HepG2 (cell line): Measurements from ENCODE around the gene CTBP1. TPM values are rescaled to one million over a fixed set of nuclear protein-coding genes. Genes with fewer than 3 reads are reported as not detected.

Experiments used
- ATAC-seq: fragments of 200-7000 bp; cut with Tn5 transposase; 3 replicates; pipeline ENCODE4 v1.9.1; 2020; ENCODE audit warnings: mild to moderate bottlenecking, moderate library complexity
- BruUV-seq: library from RNA; stranded (reverse); fragments of 400-500 nt; replicated peaks from 2 replicates; lab custom pipeline; 2021; lab: Mats Ljungman, UMichigan
- CTCF ChIA-PET: fragments of 300-600 bp; formaldehyde crosslinking; extraction: SDS; loops from one replicate; lab custom pipeline; 2021; ENCODE audit warnings: low total read pairs, inconsistent platforms, low intra/inter-chr PET ratio; lab: Yijun Ruan, JAX
- POLR2A ChIA-PET: fragments of 350-600 bp; sonication (Branson Sonifier 250); formaldehyde crosslinking; loops from one replicate; lab custom pipeline; 2020; ENCODE audit warnings: antibody characterized with exemption, inconsistent platforms; lab: Yijun Ruan, JAX
- DNase-seq: peaks from one replicate; pipeline ENCODE4 v3.0.0-alpha.2; 2015; ENCODE audit warnings: low spot score
- FAIRE-seq: peaks from 3 replicates; lab custom pipeline; 2011; peaks lifted over from hg19 to GRCh38; lab: Jason Lieb, UNC
- H2AFZ ChIP-seq: one replicate; pipeline ENCODE4 v1.6.1; 2011; ENCODE audit warnings: low read length, inconsistent platforms
- H3K27ac ChIP-seq: fragments of 300-600 bp; 3 replicates; pipeline ENCODE4 v1.8.0; 2011; ENCODE audit warnings: mixed run types, mild to moderate bottlenecking, mixed read lengths, low read length, inconsistent platforms; ENCODE audit not compliant: insufficient read depth; ENCODE audit errors: extremely low read length
- H3K27me3 ChIP-seq, 2 experiments: fragments of 200-600 bp in 1 of 2; 2 replicates in 1 of 2; 3 replicates in 1 of 2; pipeline versions ENCODE4 v1.6.0 to v1.8.0; 2011; ENCODE audit warnings: low read length in 2 of 2, mild to moderate bottlenecking in 2 of 2, moderate library complexity in 2 of 2, inconsistent platforms in 1 of 2; ENCODE audit not compliant: insufficient read depth in 2 of 2, control insufficient read depth in 1 of 2
- H3K36me3 ChIP-seq, 2 experiments: fragments of 200-600 bp in 1 of 2; replicated peaks in 1 of 2; 2 replicates in 1 of 2; 3 replicates in 1 of 2; pipeline versions ENCODE4 v1.5.1 to v1.8.0; 2011; ENCODE audit warnings: low read length in 2 of 2, inconsistent platforms in 1 of 2; ENCODE audit not compliant: insufficient read depth in 2 of 2, control insufficient read depth in 1 of 2
- H3K4me1 ChIP-seq: 2 replicates; pipeline ENCODE4 v1.5.1; 2012; ENCODE audit warnings: low read length, inconsistent platforms; ENCODE audit not compliant: insufficient read depth
- H3K4me2 ChIP-seq: 2 replicates; pipeline ENCODE4 v1.6.0; 2011; ENCODE audit warnings: low read depth, low read length, inconsistent platforms
- H3K4me3 ChIP-seq, 3 experiments: fragments of 200-600 bp in 1 of 3; sonication (generic), shearing (Covaris generic) in 1 of 3; replicated peaks in 1 of 3; 2 replicates each; pipeline ENCODE4 v1.5.1; 2011 to 2016; ENCODE audit warnings: low read length in 3 of 3, inconsistent platforms in 2 of 3, low read depth in 2 of 3, mild to moderate bottlenecking in 2 of 3, control low read depth in 1 of 3, mixed read lengths in 1 of 3; ENCODE audit not compliant: insufficient read depth in 1 of 3
- H3K79me2 ChIP-seq: one replicate; pipeline ENCODE4 v1.6.1; 2011; ENCODE audit warnings: low read length, inconsistent platforms; ENCODE audit not compliant: insufficient read depth
- H3K9ac ChIP-seq: 2 replicates; pipeline ENCODE4 v1.6.0; 2011; ENCODE audit warnings: mild to moderate bottlenecking, low read depth, low read length, inconsistent platforms; ENCODE audit not compliant: insufficient read depth
- H3K9me3 ChIP-seq: 2 replicates; pipeline ENCODE4 v1.5.1; 2012; ENCODE audit warnings: mild to moderate bottlenecking, low read length
- H4K20me1 ChIP-seq: 2 replicates; pipeline ENCODE4 v1.6.0; 2011; ENCODE audit warnings: inconsistent platforms, mild to moderate bottlenecking, low read length, moderate library complexity; ENCODE audit not compliant: insufficient read depth
- DR1 ChIP-seq: sonication (generic); formaldehyde crosslinking; IDR thresholded peaks from 2 replicates; pipeline ENCODE4 v1.8.0; 2021; ENCODE audit warnings: mild to moderate bottlenecking, missing genetic modification reagents, inconsistent platforms
- ZNF143 ChIP-seq: sonication (generic); formaldehyde crosslinking; IDR thresholded peaks from 2 replicates; pipeline ENCODE4 v1.4.0; 2020; ENCODE audit warnings: missing genetic modification reagents
- ZNF333 ChIP-seq: sonication (generic); formaldehyde crosslinking; IDR thresholded peaks from 2 replicates; pipeline ENCODE4 v1.4.0; 2020; ENCODE audit warnings: mild to moderate bottlenecking, missing genetic modification reagents, borderline replicate concordance
- ZNF569 ChIP-seq: sonication (generic); formaldehyde crosslinking; IDR thresholded peaks from 2 replicates; pipeline ENCODE4 v1.5.0; 2020; ENCODE audit warnings: mild to moderate bottlenecking, missing genetic modification reagents, moderate library complexity, borderline replicate concordance
- ZNF792 ChIP-seq: IDR thresholded peaks from 2 replicates; pipeline ENCODE4 v1.6.1; 2016
- WGBS: methylation state at CpG from one replicate; pipeline ENCODE4 v1.1.6; 2017; ENCODE audit warnings: low lambda C conversion rate; 5-methylcytosine and 5-hydroxymethylcytosine counted together
- in situ Hi-C: cut with HindIII; loops from 2 replicates; pipeline ENCODE4 v1.10.0; 2017; ENCODE audit warnings: low pct_unique_long_range_greater_than_20kb; ENCODE audit not compliant: extremely low pct_ligation_motif_present
- intact Hi-C: fragments of 100-400 bp; cut with micrococcal nuclease; formaldehyde crosslinking; loops from one replicate; pipeline ENCODE4 v1.10.0; 2022; ENCODE audit not compliant: unreplicated experiment
- polyA plus RNA-seq, 8 experiments: library from polyadenylated mRNA; depleted of rRNA in 3 of 8; stranded (reverse) in 7 of 8; unstranded in 1 of 8; fragments of >200 nt; fragmentation: Illumina TruSeq in 4 of 8; extraction: Trizol in 4 of 8; gene quantifications; 2 replicates each; pipeline versions ENCODE4 v1.2.1 to v1.2.3, GENCODE V29; 2011 to 2016; ENCODE audit warnings: low read depth in 4 of 8, missing spikeins in 1 of 8, mixed read lengths in 1 of 8; ENCODE audit not compliant: insufficient read depth in 1 of 8
- total RNA-seq, 5 experiments: library from RNA; depleted of rRNA; stranded (reverse); fragments of >200 nt; fragmentation: Illumina TruSeq; extraction: Trizol; gene quantifications; 2 replicates each; pipeline ENCODE4 v1.2.3, GENCODE V29; 2016; ENCODE audit warnings: low read depth in 1 of 5
- TF ChIP-seq, protein P1 (sequence below): sonication (generic); formaldehyde crosslinking; IDR thresholded peaks from 2 replicates; pipeline ENCODE4 v1.4.0; 2020; ENCODE audit warnings: missing genetic modification reagents, borderline replicate concordance
- TF ChIP-seq, protein P2 (sequence below): sonication (generic); formaldehyde crosslinking; IDR thresholded peaks from 2 replicates; pipeline ENCODE4 v1.8.1; 2023; ENCODE audit warnings: mild to moderate bottlenecking, missing genetic modification reagents

Gene CTBP1
- total and polyA plus RNA-seq, 2 of the 13 experiments (the other 11 are each of a cell fraction or from before 2014, with no cell fraction given): 78.5 to 112 TPM

DNA sequence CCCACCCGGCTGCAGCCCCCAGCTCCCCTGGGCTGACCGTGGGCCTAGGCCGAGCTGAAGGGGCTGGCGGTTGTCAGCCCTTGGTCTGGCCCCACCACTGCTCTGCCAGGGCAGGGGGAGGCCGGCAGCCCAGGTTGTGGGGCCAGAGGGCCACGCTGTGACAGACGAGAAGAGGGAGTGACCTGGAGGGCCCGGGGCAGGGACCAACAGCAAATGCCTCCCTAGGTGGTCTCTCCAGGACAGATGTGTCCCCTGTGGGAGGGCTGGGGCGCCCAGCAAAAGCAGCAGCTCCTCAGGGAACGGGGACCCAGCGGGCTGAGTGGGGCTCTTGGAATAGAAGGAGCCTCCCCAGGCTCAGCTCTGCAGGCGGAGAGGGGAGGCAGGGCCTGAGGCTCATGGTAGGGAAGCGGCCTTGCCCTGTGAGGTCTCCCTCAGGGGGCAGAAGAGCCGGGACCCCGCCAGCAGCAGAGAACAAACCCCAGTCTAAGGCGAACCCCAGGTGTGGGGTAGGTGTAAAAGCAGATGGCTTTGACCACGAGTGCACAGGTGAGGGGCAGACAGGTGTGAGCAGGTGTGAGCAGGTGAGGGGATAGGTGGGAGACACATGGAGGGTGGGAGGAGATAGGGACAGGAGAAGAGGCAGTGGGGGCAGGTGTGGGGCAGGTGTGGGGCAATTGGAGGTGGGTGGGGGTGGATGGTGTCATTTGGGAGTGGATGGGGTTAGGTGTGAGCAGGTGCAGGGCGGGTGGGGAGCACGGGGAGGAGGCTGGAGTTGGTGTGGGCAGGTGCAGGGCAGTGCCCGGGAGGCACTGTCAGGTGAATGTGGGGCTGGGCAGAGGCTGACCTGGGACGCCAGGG, 42.4 kb downstream of the CTBP1 start:
- Histone ChIP-seq H3K9ac (no peak overlapping the region), H3K36me3 (no peaks in the 10 kb centered on the region; a peak in 1 of 5 replicates), H3K9me3 (no peaks in the 10 kb centered on the region), H2AFZ (no peak overlapping the region), H3K4me1 (peaks cover 45% of the 10 kb centered on the region), H3K4me2 (peak overlapping the region; percentile 98; the same call in 1 of the 2 replicates), H4K20me1 (no peaks in the 10 kb centered on the region), H3K4me3 (peak overlapping the region in 1 of 3 experiments; percentile 76; a peak in 1 of 6 replicates), H3K27me3 (no peaks in the 10 kb centered on the region), H3K27ac (no peak overlapping the region)
- WGBS: 51% methylated on average over 14 of the region's 21 CpGs
- intact Hi-C loops (no loop called here), in situ Hi-C loops (loop anchor here (5.0 kb wide), 1 partner anchor 34 kb away; the partner anchor contains the start of gene SPON2)
- ChIA-PET CTCF (no interaction called here), POLR2A (interaction anchor here (1.1 to 5.3 kb wide), 8 partner anchors 9 to 213 kb away, joined by 3 to 95 read pairs (median 4); partner anchors contain the start of genes SLC26A1, SPON2 and UVSSA)
- ATAC-seq (no peak), DNase-seq (no peak), FAIRE-seq (no peak)
- no TSS peak for BruUV-seq
- TF ChIP-seq ZNF333 (CRISPR knock-in tag): no peak
- TF ChIP-seq, protein P1, sequence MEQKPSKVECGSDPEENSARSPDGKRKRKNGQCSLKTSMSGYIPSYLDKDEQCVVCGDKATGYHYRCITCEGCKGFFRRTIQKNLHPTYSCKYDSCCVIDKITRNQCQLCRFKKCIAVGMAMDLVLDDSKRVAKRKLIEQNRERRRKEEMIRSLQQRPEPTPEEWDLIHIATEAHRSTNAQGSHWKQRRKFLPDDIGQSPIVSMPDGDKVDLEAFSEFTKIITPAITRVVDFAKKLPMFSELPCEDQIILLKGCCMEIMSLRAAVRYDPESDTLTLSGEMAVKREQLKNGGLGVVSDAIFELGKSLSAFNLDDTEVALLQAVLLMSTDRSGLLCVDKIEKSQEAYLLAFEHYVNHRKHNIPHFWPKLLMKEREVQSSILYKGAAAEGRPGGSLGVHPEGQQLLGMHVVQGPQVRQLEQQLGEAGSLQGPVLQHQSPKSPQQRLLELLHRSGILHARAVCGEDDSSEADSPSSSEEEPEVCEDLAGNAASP: no peak
- no peak for TF ChIP-seq DR1 (CRISPR knock-in tag)
- TF ChIP-seq ZNF569 (CRISPR knock-in tag): no peak
- TF ChIP-seq ZNF143 (CRISPR knock-in tag): no peak
- TF ChIP-seq, protein P2, sequence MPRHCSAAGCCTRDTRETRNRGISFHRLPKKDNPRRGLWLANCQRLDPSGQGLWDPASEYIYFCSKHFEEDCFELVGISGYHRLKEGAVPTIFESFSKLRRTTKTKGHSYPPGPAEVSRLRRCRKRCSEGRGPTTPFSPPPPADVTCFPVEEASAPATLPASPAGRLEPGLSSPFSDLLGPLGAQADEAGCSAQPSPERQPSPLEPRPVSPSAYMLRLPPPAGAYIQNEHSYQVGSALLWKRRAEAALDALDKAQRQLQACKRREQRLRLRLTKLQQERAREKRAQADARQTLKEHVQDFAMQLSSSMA: no peak
- no peak for TF ChIP-seq ZNF792 (CRISPR knock-in tag)
- TF ChIP-seq, all 625 proteins: peak for 0
- peaks cover 2% of the 10 kb centered on the region for H3K79me2 ChIP-seq
